ENCODE data around the gene LSM14B. TPM values are rescaled to one million over a fixed set of nuclear protein-coding genes. Genes with fewer than 3 reads are reported as not detected.

LSM14B gene
- total RNA-seq, 6 experiments from 2014 or later: 9.5 to 19.8 (median 14.2) TPM

GRCh38 chr20:62163986-62164762, 41.9 kb downstream of the LSM14B start:
- TF ChIP-seq CTCF (IDR thresholded peaks at IDR 0.05) (no peak), POLR2A (IDR thresholded peaks at IDR 0.05) (no peak)
- no peaks in the 10 kb centered on the region for H3K4me1 ChIP-seq
- no peaks in the 10 kb centered on the region for H3K9me3 ChIP-seq
- H3K27ac ChIP-seq: no peak overlapping the region
- H3K4me3 ChIP-seq: no peak overlapping the region
- H3K27me3 ChIP-seq: no peaks in the 10 kb centered on the region
- peak in 1 of 3 donors; percentile 49 for DNase-seq
- WGBS (ENCODE audit: insufficient coverage, low coverage, low lambda C conversion rate, missing lambda C conversion rate): 97% methylated on average over 13 of the region's 29 CpGs
- peaks cover 0 to 72% (median 21%) of the 10 kb centered on the region in 4 donors for H3K36me3 ChIP-seq
- intact Hi-C loops (cut with DNase I): no loop called here
- no peak for ATAC-seq

GRCh38 chr20:62164879-62165761, 42.8 kb downstream of the LSM14B start:
- no peaks in the 10 kb centered on the region for H3K4me1 ChIP-seq
- H3K9me3 ChIP-seq: no peaks in the 10 kb centered on the region
- H3K4me3 ChIP-seq: no peak overlapping the region
- no peaks in the 10 kb centered on the region for H3K27me3 ChIP-seq
- no peak for DNase-seq
- WGBS (ENCODE audit: insufficient coverage, low coverage, low lambda C conversion rate, missing lambda C conversion rate): 100% methylated on average over 1 of the region's 41 CpGs
- TF ChIP-seq POLR2A (IDR thresholded peaks at IDR 0.05) (no peak), CTCF (IDR thresholded peaks at IDR 0.05) (no peak)
- H3K27ac ChIP-seq: no peak overlapping the region
- ATAC-seq: no peak
- intact Hi-C loops (cut with DNase I): no loop called here
- H3K36me3 ChIP-seq: peaks cover 0 to 70% (median 21%) of the 10 kb centered on the region in 4 donors

GRCh38 chr20:62165762-62166399, 43.6 kb downstream of the LSM14B start:
- no peak for TF ChIP-seq POLR2A (IDR thresholded peaks at IDR 0.05)
- no peak for TF ChIP-seq CTCF (IDR thresholded peaks at IDR 0.05)
- Histone ChIP-seq H3K9me3 (no peaks in the 10 kb centered on the region), H3K27me3 (no peaks in the 10 kb centered on the region), H3K4me3 (no peak overlapping the region), H3K36me3 (peaks cover 0 to 68% (median 21%) of the 10 kb centered on the region in 4 donors), H3K27ac (no peak overlapping the region), H3K4me1 (no peaks in the 10 kb centered on the region)
- intact Hi-C loops (cut with DNase I): no loop called here
- ATAC-seq (no peak), DNase-seq (peak in 1 of 3 donors; percentile 53)
- 95% methylated on average over 3 of the region's 25 CpGs for WGBS (ENCODE audit: insufficient coverage, low coverage, low lambda C conversion rate, missing lambda C conversion rate)

- H3K27me3 ChIP-seq: no peaks in the 10 kb centered on the region
- no peaks in the 10 kb centered on the region for H3K4me1 ChIP-seq
- no peak overlapping the region for H3K4me3 ChIP-seq
- DNase-seq: peak in 1 of 3 donors; percentile 42
- H3K36me3 ChIP-seq: peaks cover 0 to 59% (median 14%) of the 10 kb centered on the region in 4 donors
- ATAC-seq: peak in 1 of 4 donors; percentile 18
- WGBS (ENCODE audit: insufficient coverage, low coverage, low lambda C conversion rate, missing lambda C conversion rate): 100% methylated on average over 1 of the region's 6 CpGs
- no peak for TF ChIP-seq POLR2A (IDR thresholded peaks at IDR 0.05)
- TF ChIP-seq CTCF (IDR thresholded peaks at IDR 0.05): no peak
- no peaks in the 10 kb centered on the region for H3K9me3 ChIP-seq
- intact Hi-C loops (cut with DNase I): no loop called here
- no peak overlapping the region for H3K27ac ChIP-seq
These were observed 45.2 kb downstream of the LSM14B start for GRCh38 chr20:62167474-62167873.

Data from right lobe of liver (tissue), 6 donors.